ENCODE data around the gene MAP7.
"Not testable (repeated sequence)": the region's sequence is repeated elsewhere in the genome, so short reads cannot be mapped to it uniquely, and the experiment has no call there.

MAP7 gene

GRCh38 chr6:136550330-136551071 is at the start of gene MAP7:
TSS of gene MAP7 (minus strand) at chr6:136550422. CDS start at chr6:136550408, 14 bp downstream.
- in situ Hi-C loops (cut with HindIII; ENCODE audit: low sequenced_read_pairs), result no loop called here

DNA sequence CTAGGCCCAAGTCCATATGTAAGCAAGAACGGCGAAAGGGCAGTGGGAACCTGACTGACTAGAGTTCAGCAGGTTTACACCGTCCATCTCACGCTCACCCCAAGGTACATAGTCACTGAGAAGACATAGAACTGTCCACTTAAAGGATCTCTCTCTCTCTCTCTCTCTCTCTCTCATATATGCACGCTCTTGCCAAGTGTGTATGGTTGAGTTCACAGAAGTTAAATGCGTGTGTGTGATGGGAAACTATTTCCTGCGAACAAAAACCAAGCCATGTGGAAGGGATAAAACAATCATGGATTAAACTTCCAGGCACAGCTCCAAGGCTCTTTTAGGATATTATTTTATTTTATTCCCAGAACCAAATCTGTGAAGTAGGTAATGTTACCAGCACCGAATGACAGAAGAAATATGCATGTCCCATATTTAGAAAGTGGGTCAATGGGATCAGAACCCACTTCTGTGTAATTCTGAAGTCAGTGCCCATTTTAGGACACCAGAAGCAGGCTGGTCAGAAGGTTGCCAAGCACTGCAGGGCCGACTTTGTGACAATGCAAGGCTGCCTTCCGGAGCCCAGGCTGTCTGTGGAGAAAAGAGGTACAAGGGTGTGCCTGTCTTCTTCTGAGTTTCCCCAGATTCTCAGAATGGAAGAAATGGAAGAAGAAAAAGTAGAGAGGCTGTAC is 49.2 kb upstream of the MAP7 start:
- in situ Hi-C loops (cut with HindIII; ENCODE audit: low sequenced_read_pairs), result no loop called here

- in situ Hi-C loops (cut with HindIII; ENCODE audit: low sequenced_read_pairs), result no loop called here
Observed at GRCh38 chr6:136598048-136598447, 47.8 kb upstream of the MAP7 start.

GRCh38 chr6:136594671-136595070 is 44.4 kb upstream of the MAP7 start:
- in situ Hi-C loops (cut with HindIII; ENCODE audit: low sequenced_read_pairs), result loop anchor here (5.0 kb wide), 1 partner anchor 53 kb away; no protein-coding TSS in a partner anchor

DNA sequence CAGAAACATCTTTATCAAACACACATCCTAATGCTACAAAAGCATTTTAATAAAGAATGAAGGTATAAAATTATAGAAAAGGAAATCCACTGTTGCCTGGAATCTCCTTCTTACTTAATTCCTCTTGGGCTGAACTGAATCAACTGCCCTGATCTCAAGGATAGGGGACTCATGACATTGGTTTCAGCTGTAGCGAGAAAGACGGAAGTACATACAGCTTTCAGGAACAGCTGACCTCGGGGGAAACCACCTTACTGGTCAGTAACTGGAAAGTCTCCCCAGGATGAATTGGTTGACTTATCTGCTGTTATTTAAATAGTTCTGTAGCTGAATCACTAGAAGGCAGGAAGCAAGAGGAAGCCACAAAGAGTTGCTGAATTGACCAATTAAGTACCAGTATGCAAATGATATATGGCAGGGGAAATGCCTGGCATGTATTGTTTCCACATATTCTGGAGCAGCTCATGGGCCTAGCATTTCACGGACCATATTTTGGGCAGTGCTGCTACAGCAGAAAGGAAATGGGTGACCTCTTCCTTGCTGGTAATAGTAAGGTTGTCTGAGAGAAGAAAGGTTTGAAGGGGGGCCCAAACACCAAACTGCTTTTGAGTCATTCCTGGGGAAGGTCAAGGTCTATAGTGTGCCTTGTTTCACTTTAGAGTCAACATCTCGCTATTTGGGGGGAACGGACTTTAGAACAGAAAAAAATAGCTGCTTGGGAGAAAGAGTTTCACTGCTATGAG is 43.7 kb upstream of the MAP7 start:
- in situ Hi-C loops (cut with HindIII; ENCODE audit: low sequenced_read_pairs), result loop anchor here (5.0 kb wide), 1 partner anchor 53 kb away; no protein-coding TSS in a partner anchor

GRCh38 chr6:136592930-136593673 is 42.9 kb upstream of the MAP7 start:
- in situ Hi-C loops (cut with HindIII; ENCODE audit: low sequenced_read_pairs), result loop anchor here (5.0 kb wide), 1 partner anchor 54 kb away; no protein-coding TSS in a partner anchor

DNA sequence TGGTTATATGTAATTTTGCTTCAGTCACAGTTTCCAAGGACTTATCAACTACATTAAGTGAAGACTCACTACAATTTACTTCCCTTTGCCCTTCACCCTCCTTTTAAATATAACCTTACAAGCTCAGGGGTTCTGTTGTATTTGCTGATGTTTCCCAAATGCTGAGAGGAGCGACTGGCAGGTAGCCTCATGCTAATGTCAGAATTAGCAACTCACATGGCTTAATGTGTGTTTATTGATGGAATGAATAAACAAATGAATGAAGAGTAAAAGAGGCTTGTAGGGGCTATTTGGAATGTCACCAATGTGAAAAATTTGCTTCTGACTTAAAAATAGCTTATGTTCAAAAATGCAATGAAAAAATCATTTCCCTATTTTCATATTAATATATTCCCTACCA is 41.4 kb upstream of the MAP7 start:
- in situ Hi-C loops (cut with HindIII; ENCODE audit: low sequenced_read_pairs), result loop anchor here (5.0 kb wide), 1 partner anchor 56 kb away; no protein-coding TSS in a partner anchor

- in situ Hi-C loops (cut with HindIII; ENCODE audit: low sequenced_read_pairs), result loop anchor here (5.0 kb wide), 1 partner anchor 56 kb away; no protein-coding TSS in a partner anchor
Observed at GRCh38 chr6:136590846-136591245, 40.6 kb upstream of the MAP7 start.

DNA sequence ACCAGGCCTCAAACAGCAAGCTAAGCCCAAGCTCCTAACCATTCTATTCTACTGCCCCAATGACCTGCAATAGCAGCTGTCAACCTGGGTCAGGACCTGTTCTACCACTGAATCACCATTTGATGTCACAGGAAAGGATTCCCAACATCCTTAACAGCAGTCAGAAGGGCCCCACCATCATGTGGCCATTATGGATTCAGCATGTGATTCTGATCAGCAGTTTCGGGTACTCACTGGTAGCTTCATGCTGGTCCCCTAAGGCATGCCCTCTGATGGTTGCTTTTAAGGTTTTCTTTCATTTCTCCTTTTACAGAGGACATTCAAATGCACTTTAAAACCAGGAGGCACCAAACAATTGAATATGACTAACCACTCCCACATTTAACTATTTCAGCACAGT is 37.3 kb upstream of the MAP7 start:
- in situ Hi-C loops (cut with HindIII; ENCODE audit: low sequenced_read_pairs), result no loop called here

DNA sequence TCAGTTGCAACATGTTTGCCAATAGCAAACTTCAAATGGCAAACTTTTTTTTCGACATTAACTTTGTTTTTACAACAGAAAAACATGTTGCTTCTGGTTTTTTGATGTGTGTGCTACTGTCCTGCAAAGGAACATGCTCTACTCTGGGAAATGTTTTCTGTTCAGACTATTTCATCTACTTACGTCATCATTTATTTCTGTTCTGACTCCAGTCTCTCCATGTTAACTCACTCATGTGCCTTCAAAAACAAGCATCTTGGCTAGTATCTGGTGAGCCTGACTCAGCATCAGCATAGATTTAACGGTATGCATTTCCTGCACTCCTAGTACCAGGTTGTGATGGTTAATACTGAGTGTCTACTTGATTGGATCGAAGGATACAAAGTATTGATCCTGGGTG is 36.1 kb upstream of the MAP7 start:
- in situ Hi-C loops (cut with HindIII; ENCODE audit: low sequenced_read_pairs), result no loop called here

DNA sequence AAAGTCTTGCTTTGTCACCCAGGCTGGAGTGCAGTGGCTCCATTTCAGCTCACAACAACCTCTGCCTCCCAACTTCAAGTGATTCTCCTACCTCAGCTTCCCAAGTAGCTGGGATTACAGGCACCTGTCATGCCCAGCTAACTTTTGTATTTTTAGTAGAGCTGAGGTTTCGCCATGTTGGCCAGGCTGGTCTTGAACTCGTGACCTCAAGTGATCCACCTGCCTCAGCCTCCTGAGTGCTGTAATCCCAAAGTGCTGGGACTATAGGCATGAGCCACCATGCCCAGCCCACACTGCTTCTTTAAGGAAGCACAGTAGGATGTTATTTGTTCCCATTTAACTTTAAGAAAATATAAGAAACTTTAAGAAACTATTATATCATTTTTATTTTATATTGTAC is 35.3 kb upstream of the MAP7 start:
- in situ Hi-C loops (cut with HindIII; ENCODE audit: low sequenced_read_pairs), result not testable (repeated sequence)

- in situ Hi-C loops (cut with HindIII; ENCODE audit: low sequenced_read_pairs), result not testable (repeated sequence)
Observed at GRCh38 chr6:136584290-136584689, 34.1 kb upstream of the MAP7 start.

DNA sequence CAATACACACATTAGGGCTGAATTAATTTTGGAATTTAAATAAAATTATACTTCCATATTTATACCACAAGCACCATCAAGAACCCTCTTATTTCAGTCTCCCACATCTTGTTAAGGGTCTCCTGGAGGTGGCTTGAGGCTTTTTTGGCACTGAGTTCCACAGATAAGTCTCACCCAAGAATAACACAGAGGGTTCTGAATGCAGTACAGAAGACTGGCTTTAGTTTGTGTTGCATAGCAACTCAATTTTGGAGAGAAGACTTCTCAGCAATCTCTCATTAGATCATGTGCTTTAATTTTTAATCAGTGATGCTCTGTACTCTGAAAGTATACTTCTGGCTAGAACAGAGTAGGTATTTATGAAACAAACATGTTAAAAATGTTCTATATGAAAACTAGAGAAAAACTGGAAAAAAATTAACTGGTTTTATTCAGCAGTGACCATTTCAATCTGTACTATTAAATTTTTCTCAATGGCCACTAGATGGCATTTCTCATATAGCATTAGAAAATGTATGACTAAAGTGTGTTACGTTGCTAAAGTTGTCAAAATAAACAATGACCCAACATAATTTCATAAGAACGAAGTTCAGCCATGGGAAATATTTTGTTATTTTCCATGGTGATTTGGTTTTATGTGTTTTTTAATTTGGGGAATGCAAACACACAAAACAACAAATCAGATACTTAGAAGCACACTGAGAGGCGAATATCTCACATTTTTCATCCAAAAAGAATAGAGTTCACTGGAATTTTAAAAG is 32.7 kb upstream of the MAP7 start:
- in situ Hi-C loops (cut with HindIII; ENCODE audit: low sequenced_read_pairs), result no loop called here

GRCh38 chr6:136579800-136580199 is 29.6 kb upstream of the MAP7 start:
- in situ Hi-C loops (cut with HindIII; ENCODE audit: low sequenced_read_pairs), result no loop called here

GRCh38 chr6:136576821-136577220 is 26.6 kb upstream of the MAP7 start:
- in situ Hi-C loops (cut with HindIII; ENCODE audit: low sequenced_read_pairs), result no loop called here

GRCh38 chr6:136571496-136571895 is 21.3 kb upstream of the MAP7 start:
- in situ Hi-C loops (cut with HindIII; ENCODE audit: low sequenced_read_pairs), result no loop called here

GRCh38 chr6:136571065-136571464 is 20.8 kb upstream of the MAP7 start:
- in situ Hi-C loops (cut with HindIII; ENCODE audit: low sequenced_read_pairs), result no loop called here

- in situ Hi-C loops (cut with HindIII; ENCODE audit: low sequenced_read_pairs), result no loop called here
Observed at GRCh38 chr6:136568129-136568528, 17.9 kb upstream of the MAP7 start.

DNA sequence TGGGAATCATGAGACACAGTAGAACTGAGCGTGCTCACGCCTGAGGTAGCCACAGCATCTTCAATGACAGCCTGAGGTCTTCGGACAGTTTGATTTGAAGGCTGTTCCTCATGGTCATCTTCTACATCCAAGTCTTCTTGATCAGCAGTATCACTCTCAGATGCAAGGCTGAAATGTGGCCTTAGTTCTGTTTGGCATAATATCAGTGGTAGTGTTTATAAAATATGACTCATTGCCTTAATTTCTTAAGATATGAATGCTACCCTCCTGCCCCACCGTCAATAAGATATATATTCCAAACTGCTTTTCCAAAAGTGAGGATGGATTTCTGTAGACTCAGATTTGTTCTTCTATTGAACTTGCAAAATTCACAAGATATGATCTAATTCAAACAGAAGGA is 17.5 kb upstream of the MAP7 start:
- in situ Hi-C loops (cut with HindIII; ENCODE audit: low sequenced_read_pairs), result no loop called here

DNA sequence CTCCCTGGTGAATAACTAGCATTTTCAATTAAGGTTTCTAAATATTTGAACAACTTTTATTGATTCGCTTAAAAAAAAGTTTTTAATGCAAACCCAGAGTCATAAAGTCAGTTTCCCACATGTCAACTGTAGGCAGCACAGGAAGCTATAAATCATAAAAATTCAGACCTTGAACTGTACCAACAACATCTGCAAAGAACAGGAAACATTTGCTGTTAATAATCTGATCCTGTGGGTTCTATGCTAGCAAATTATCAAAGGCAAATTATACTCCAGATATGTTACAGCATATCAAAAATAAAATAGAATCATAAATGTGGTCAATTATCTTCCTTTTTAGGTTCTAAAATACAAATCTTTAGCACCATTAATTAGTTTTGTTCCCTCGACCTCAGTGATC is 16.6 kb upstream of the MAP7 start:
- in situ Hi-C loops (cut with HindIII; ENCODE audit: low sequenced_read_pairs), result no loop called here

Data from endothelial cell of hepatic sinusoid (primary cell).